Testis (tissue), 2 donors: ENCODE data around the gene PUM1.

Source experiments
- POLR2A ChIP-seq: fragments of 450-650 bp; IDR thresholded peaks from one replicate; pipeline ENCODE4 v1.6.1; 2017; ENCODE audit warnings: antibody characterized with exemption, mild to moderate bottlenecking, moderate library complexity
- TF ChIP-seq, protein P1 (sequence below), 3 experiments: fragments of 450-650 bp in 2 of 3; fragments of 200-600 bp in 1 of 3; sonication (generic) in 1 of 3; IDR thresholded peaks; one replicate each; pipeline ENCODE4 v1.5.1; 2016 to 2019; ENCODE audit warnings: antibody characterized with exemption in 3 of 3, mild to moderate bottlenecking in 2 of 3, moderate library complexity in 1 of 3

DNA sequence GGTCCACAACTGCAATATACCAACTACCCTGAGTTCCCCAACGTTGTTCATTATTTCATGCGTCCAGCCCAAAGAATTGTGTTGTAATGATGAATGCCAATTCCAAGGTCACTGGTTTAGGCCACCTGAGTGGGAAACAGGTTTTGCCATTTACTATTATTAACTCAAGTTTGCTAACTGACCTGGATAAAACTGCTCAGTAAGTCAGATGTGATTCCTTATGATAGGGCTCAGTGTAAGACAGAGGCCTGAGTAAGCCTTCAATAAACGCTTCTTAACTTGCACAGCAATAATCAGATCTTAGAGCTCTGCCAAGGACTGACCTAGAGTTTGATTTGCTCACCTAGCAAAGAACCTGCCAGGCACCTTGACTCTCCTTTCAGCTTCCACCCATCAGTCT lies 10.0 kb downstream of the PUM1 start:
- TF ChIP-seq, protein P1, sequence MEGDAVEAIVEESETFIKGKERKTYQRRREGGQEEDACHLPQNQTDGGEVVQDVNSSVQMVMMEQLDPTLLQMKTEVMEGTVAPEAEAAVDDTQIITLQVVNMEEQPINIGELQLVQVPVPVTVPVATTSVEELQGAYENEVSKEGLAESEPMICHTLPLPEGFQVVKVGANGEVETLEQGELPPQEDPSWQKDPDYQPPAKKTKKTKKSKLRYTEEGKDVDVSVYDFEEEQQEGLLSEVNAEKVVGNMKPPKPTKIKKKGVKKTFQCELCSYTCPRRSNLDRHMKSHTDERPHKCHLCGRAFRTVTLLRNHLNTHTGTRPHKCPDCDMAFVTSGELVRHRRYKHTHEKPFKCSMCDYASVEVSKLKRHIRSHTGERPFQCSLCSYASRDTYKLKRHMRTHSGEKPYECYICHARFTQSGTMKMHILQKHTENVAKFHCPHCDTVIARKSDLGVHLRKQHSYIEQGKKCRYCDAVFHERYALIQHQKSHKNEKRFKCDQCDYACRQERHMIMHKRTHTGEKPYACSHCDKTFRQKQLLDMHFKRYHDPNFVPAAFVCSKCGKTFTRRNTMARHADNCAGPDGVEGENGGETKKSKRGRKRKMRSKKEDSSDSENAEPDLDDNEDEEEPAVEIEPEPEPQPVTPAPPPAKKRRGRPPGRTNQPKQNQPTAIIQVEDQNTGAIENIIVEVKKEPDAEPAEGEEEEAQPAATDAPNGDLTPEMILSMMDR (IDR thresholded peaks at IDR 0.05), result no peak
- TF ChIP-seq POLR2A, result no peak
